GM19023 (cell line): Measurements from ENCODE around the gene SCUBE2.

Experiments used
- ATAC-seq: cut with Tn5 transposase; IDR thresholded peaks from one replicate; pipeline ENCODE4 v1.9.1; 2021; ENCODE audit warnings: mild to moderate bottlenecking, moderate library complexity; ENCODE audit not compliant: unreplicated experiment

Gene SCUBE2

GRCh38 chr11:8971196-8971923, 120.0 kb downstream of the SCUBE2 start:
- no peak for ATAC-seq
